H9 (cell line): ENCODE measurements around the gene FANCC. TPM values are rescaled to one million over a fixed set of nuclear protein-coding genes. Genes with fewer than 3 reads are reported as not detected.

Experiments
- DNase-seq: peaks from one replicate; pipeline ENCODE4 v3.0.0-alpha.2; 2017
- H2AFZ ChIP-seq: one replicate; pipeline ENCODE4 v1.6.1; 2013; ENCODE audit warnings: mild to moderate bottlenecking, low read length, control low read depth, moderate library complexity
- H2AK5ac ChIP-seq: 2 replicates; pipeline ENCODE4 v1.6.1; 2013; ENCODE audit warnings: low read length, control low read depth, mixed read lengths; ENCODE audit not compliant: insufficient read length
- H2BK120ac ChIP-seq: one replicate; pipeline ENCODE4 v1.6.1; 2013; ENCODE audit warnings: low read depth, mild to moderate bottlenecking, low read length, control low read depth, inconsistent platforms; ENCODE audit not compliant: poor library complexity, severe bottlenecking
- H2BK12ac ChIP-seq: 2 replicates; pipeline ENCODE4 v1.6.1; 2013; ENCODE audit warnings: low read length, control low read depth, mixed read lengths, low read depth; ENCODE audit not compliant: insufficient read length
- H2BK15ac ChIP-seq: 2 replicates; pipeline ENCODE4 v1.6.1; 2013; ENCODE audit warnings: low read depth, low read length, control low read depth
- H2BK20ac ChIP-seq: one replicate; pipeline ENCODE4 v1.6.1; 2013; ENCODE audit warnings: low read depth, mild to moderate bottlenecking, low read length, control low read depth, inconsistent platforms; ENCODE audit not compliant: poor library complexity, severe bottlenecking
- H2BK5ac ChIP-seq: 2 replicates; pipeline ENCODE4 v1.6.1; 2013; ENCODE audit warnings: low read length, control low read depth, mixed read lengths; ENCODE audit not compliant: insufficient read length
- H3K14ac ChIP-seq: 2 replicates; pipeline ENCODE4 v1.6.1; 2013; ENCODE audit warnings: low read length, control low read depth; ENCODE audit not compliant: insufficient read depth
- H3K18ac ChIP-seq: 2 replicates; pipeline ENCODE4 v1.6.1; 2013; ENCODE audit warnings: low read depth, mild to moderate bottlenecking, mixed read lengths, low read length, control low read depth; ENCODE audit not compliant: insufficient read length
- H3K23ac ChIP-seq: 2 replicates; pipeline ENCODE4 v1.6.1; 2013; ENCODE audit warnings: low read length, control low read depth, mixed read lengths, low read depth; ENCODE audit not compliant: insufficient read length
- H3K23me2 ChIP-seq: 2 replicates; pipeline ENCODE4 v1.6.1; 2013; ENCODE audit warnings: low read depth, mild to moderate bottlenecking, mixed read lengths, low read length, control low read depth; ENCODE audit not compliant: insufficient read length, poor library complexity, severe bottlenecking
- H3K27ac ChIP-seq: 2 replicates; pipeline ENCODE4 v1.5.1; 2013; ENCODE audit warnings: low read length, control low read depth, mixed read lengths, low read depth; ENCODE audit not compliant: insufficient read length
- H3K27me3 ChIP-seq: 2 replicates; pipeline ENCODE4 v1.6.1; 2013; ENCODE audit warnings: low read length, control low read depth, inconsistent platforms; ENCODE audit not compliant: insufficient read depth
- H3K4ac ChIP-seq: 2 replicates; pipeline ENCODE4 v1.6.1; 2013; ENCODE audit warnings: low read depth, mild to moderate bottlenecking, control low read depth, inconsistent platforms, low read length, moderate library complexity
- H3K4me1 ChIP-seq: 2 replicates; pipeline ENCODE4 v1.6.1; 2013; ENCODE audit warnings: low read length, control low read depth, inconsistent platforms; ENCODE audit not compliant: insufficient read depth
- H3K4me2 ChIP-seq: 2 replicates; pipeline ENCODE4 v1.6.1; 2013; ENCODE audit warnings: low read length, control low read depth, mixed read lengths; ENCODE audit not compliant: insufficient read length, insufficient read depth
- H3K56ac ChIP-seq: 2 replicates; pipeline ENCODE4 v1.6.1; 2013; ENCODE audit warnings: low read depth, mild to moderate bottlenecking, mixed read lengths, low read length, control low read depth; ENCODE audit not compliant: insufficient read length
- H3K79me1 ChIP-seq: 2 replicates; pipeline ENCODE4 v1.6.1; 2013; ENCODE audit warnings: low read depth, mild to moderate bottlenecking, moderate library complexity, low read length, control low read depth, inconsistent platforms; ENCODE audit not compliant: insufficient read depth, poor library complexity, severe bottlenecking
- H3K79me2 ChIP-seq: 2 replicates; pipeline ENCODE4 v1.6.1; 2013; ENCODE audit warnings: low read length, control low read depth, inconsistent platforms; ENCODE audit not compliant: insufficient read depth
- H3K9ac ChIP-seq: 2 replicates; pipeline ENCODE4 v1.6.1; 2013; ENCODE audit warnings: low read length, control low read depth, mixed read lengths; ENCODE audit not compliant: insufficient read length; ENCODE audit errors: extremely low read depth
- H3K9me3 ChIP-seq: one replicate; pipeline ENCODE4 v1.6.1; 2013; ENCODE audit warnings: low read depth, low read length, inconsistent platforms; ENCODE audit not compliant: control insufficient read depth
- H3T11ph ChIP-seq: one replicate; pipeline ENCODE4 v1.6.1; 2013; ENCODE audit warnings: mild to moderate bottlenecking, low read length, control low read depth, inconsistent platforms
- H4K20me1 ChIP-seq: one replicate; pipeline ENCODE4 v1.6.1; 2013; ENCODE audit not compliant: control insufficient read depth, insufficient read length, insufficient read depth
- H4K5ac ChIP-seq: 2 replicates; pipeline ENCODE4 v1.6.1; 2013; ENCODE audit warnings: low read depth, mild to moderate bottlenecking, mixed read lengths, low read length, control low read depth; ENCODE audit not compliant: insufficient read length
- H4K8ac ChIP-seq: replicated peaks from 2 replicates; pipeline ENCODE4 v1.6.1; 2013; ENCODE audit warnings: low read length, control low read depth, mixed read lengths, low read depth; ENCODE audit not compliant: insufficient read length
- H4K91ac ChIP-seq: 2 replicates; pipeline ENCODE4 v1.6.1; 2013; ENCODE audit warnings: low read depth, mild to moderate bottlenecking, moderate library complexity, mixed read lengths, low read length, control low read depth; ENCODE audit not compliant: insufficient read length
- H3K27ac Mint-ChIP-seq, 3 experiments: 2 replicates in 2 of 3; 3 replicates in 1 of 3; pipeline ENCODE4 v1.8.0; 2020 to 2021; ENCODE audit warnings: mixed read lengths in 3 of 3, mild to moderate bottlenecking in 1 of 3, moderate library complexity in 1 of 3
- H3K27me3 Mint-ChIP-seq: 2 replicates; pipeline ENCODE4 v1.8.0; 2021; ENCODE audit warnings: low read depth, mild to moderate bottlenecking, moderate library complexity, mixed read lengths
- H3K36me3 Mint-ChIP-seq, 3 experiments: 2 replicates in 2 of 3; 3 replicates in 1 of 3; pipeline ENCODE4 v1.8.0; 2020 to 2021; ENCODE audit warnings: low read depth in 3 of 3, mixed read lengths in 3 of 3; ENCODE audit not compliant: insufficient read depth in 1 of 3
- H3K4me1 Mint-ChIP-seq, 2 experiments: 2 replicates each; pipeline ENCODE4 v1.8.0; 2020; ENCODE audit warnings: mixed read lengths in 2 of 2
- H3K4me3 Mint-ChIP-seq, 2 experiments: 2 replicates in 1 of 2; 3 replicates in 1 of 2; pipeline ENCODE4 v1.8.0; 2020 to 2021; ENCODE audit warnings: mild to moderate bottlenecking in 2 of 2, mixed read lengths in 2 of 2, moderate library complexity in 1 of 2
- H3K9me3 Mint-ChIP-seq, 2 experiments: 2 replicates in 1 of 2; 3 replicates in 1 of 2; pipeline ENCODE4 v1.8.0; 2020; ENCODE audit warnings: mild to moderate bottlenecking in 2 of 2, mixed read lengths in 2 of 2, moderate library complexity in 1 of 2
- CTCF ChIP-seq: fragments of 200-600 bp; sonication (generic); conservative IDR thresholded peaks from 3 replicates; pipeline ENCODE4 v1.8.0; 2021; ENCODE audit warnings: antibody characterized with exemption, mild to moderate bottlenecking
- WGBS: extraction: QIAGEN DNeasy Blood & Tissue Kit; methylation state at CpG from one replicate; pipeline ENCODE4 v1.1.7; 2013; ENCODE audit warnings: missing lambda C conversion rate, low lambda C conversion rate, mixed read lengths; ENCODE audit not compliant: insufficient read length; ENCODE audit errors: extremely low coverage; 5-methylcytosine and 5-hydroxymethylcytosine counted together
- total RNA-seq: library from RNA; stranded (reverse); gene quantifications from 2 replicates; pipeline ENCODE4 v1.2.1, GENCODE V29; 2021

The FANCC gene
- total RNA-seq, 1 experiment from 2014 or later = 14.6 TPM

GRCh38 chr9:95351051-95351450 lies 33.5 kb upstream of the FANCC start:
- Histone ChIP-seq H3K18ac (no peak overlapping the region), H2AFZ (no peak overlapping the region), H2BK20ac (no peak overlapping the region), H3K9me3 (no peaks in the 10 kb centered on the region), H3K23ac (no peak overlapping the region), H3K79me1 (no peaks in the 10 kb centered on the region), H3K4me2 (no peak overlapping the region), H4K91ac (no peak overlapping the region), H3K56ac (no peak overlapping the region), H4K5ac (no peak overlapping the region), H3K14ac (no peak overlapping the region), H3K4ac (no peak overlapping the region), H2BK120ac (no peak overlapping the region), H2AK5ac (no peak overlapping the region), H2BK5ac (no peak overlapping the region), H3K79me2 (no peaks in the 10 kb centered on the region), H3K27me3 (peaks cover 25% of the 10 kb centered on the region; the same call in 1 of the 2 replicates), H3K9ac (no peak overlapping the region), H2BK15ac (no peak overlapping the region), H4K20me1 (no peaks in the 10 kb centered on the region), H4K8ac (no peak overlapping the region), H3K27ac (no peak overlapping the region), H3K23me2 (peaks cover 11% of the 10 kb centered on the region), H3T11ph (no peak overlapping the region), H3K4me1 (no peaks in the 10 kb centered on the region), H2BK12ac (no peak overlapping the region)
- Mint-ChIP-seq H3K36me3 (no peaks in the 10 kb centered on the region), H3K4me3 (no peak overlapping the region), H3K9me3 (no peaks in the 10 kb centered on the region), H3K27ac (no peak overlapping the region), H3K27me3 (peaks cover 66% of the 10 kb centered on the region), H3K4me1 (peaks cover 0 to 2% of the 10 kb centered on the region in 2 experiments; a peak in 1 of 4 replicates)
- WGBS = no CpG with 5 or more reads among the region's 25 CpGs
- TF ChIP-seq CTCF = no peak
- DNase-seq = no peak
